K562 (cell line): ENCODE results near the gene COX5A. TPM values are rescaled to one million over a fixed set of nuclear protein-coding genes. Genes with fewer than 3 reads are reported as not detected.

Source experiments
- ATAC-seq: fragments of 200-7000 bp; cut with Tn5 transposase; 3 replicates; pipeline ENCODE4 v1.9.1; 2020; ENCODE audit warnings: moderate library complexity
- BruUV-seq: library from RNA; stranded (reverse); fragments of 400-500 nt; replicated peaks from 2 replicates; lab custom pipeline; 2021; lab: Mats Ljungman, UMichigan
- CTCF ChIA-PET: fragments of 300-600 bp; formaldehyde crosslinking; extraction: SDS; loops from one replicate; lab custom pipeline; 2021; ENCODE audit warnings: low intra/inter-chr PET ratio; lab: Yijun Ruan, JAX
- POLR2A ChIA-PET: fragments of 300-600, 350-650 bp; sonication (Branson Sonifier 250); formaldehyde crosslinking; extraction: SDS; loops from one replicate; lab custom pipeline; 2021; ENCODE audit warnings: antibody characterized with exemption, inconsistent platforms; lab: Yijun Ruan, JAX
- DNase-seq, 4 experiments: peaks; one replicate each; pipeline versions ENCODE4 v3.0.0 to v3.0.0-alpha.2; 2011 to 2018; ENCODE audit warnings: low spot score in 3 of 4, mixed read lengths in 3 of 4; ENCODE audit errors: extremely low read depth in 1 of 4
- FAIRE-seq: peaks from 2 replicates; lab custom pipeline; 2011; peaks lifted over from hg19 to GRCh38; lab: Jason Lieb, UNC
- H2AFZ ChIP-seq: 2 replicates; pipeline ENCODE4 v1.6.0; 2011; ENCODE audit warnings: low read depth, low read length, control low read depth, inconsistent platforms
- H3K27ac ChIP-seq: fragments of 200-600 bp; 3 replicates; pipeline ENCODE4 v1.8.0; 2011; ENCODE audit warnings: low read depth, mild to moderate bottlenecking, control low read depth, inconsistent platforms, low read length, moderate library complexity, mixed read lengths; ENCODE audit errors: extremely low read depth
- H3K27me3 ChIP-seq, 2 experiments: fragments of 300-600 bp in 1 of 2; 2 replicates in 1 of 2; 3 replicates in 1 of 2; pipeline versions ENCODE4 v1.6.0 to v1.8.0; 2011; ENCODE audit warnings: inconsistent platforms in 2 of 2, low read length in 2 of 2, mild to moderate bottlenecking in 1 of 2, mixed read lengths in 1 of 2, moderate library complexity in 1 of 2; ENCODE audit not compliant: control insufficient read depth in 2 of 2, insufficient read depth in 2 of 2
- H3K36me3 ChIP-seq: fragments of 300-600 bp; 3 replicates; pipeline ENCODE4 v1.8.0; 2011; ENCODE audit warnings: mild to moderate bottlenecking, low read length, inconsistent platforms; ENCODE audit not compliant: control insufficient read depth, insufficient read depth
- H3K4me1 ChIP-seq, 2 experiments: fragments of 200-600 bp in 1 of 2; replicated peaks in 1 of 2; 2 replicates in 1 of 2; 3 replicates in 1 of 2; pipeline versions ENCODE4 v1.5.1 to v1.8.0; 2011; ENCODE audit warnings: inconsistent platforms in 2 of 2, low read length in 2 of 2, mild to moderate bottlenecking in 1 of 2, mixed read lengths in 1 of 2, moderate library complexity in 1 of 2; ENCODE audit not compliant: control insufficient read depth in 2 of 2, insufficient read depth in 2 of 2
- H3K4me2 ChIP-seq: 2 replicates; pipeline ENCODE4 v1.6.1; 2011; ENCODE audit warnings: low read length, control low read depth, inconsistent platforms, mixed read lengths; ENCODE audit not compliant: insufficient read depth
- H3K4me3 ChIP-seq: fragments of 200-600 bp; sonication (generic), shearing (Covaris generic); 2 replicates; pipeline ENCODE4 v1.5.1; 2016; ENCODE audit warnings: control low read depth, inconsistent platforms
- H3K79me2 ChIP-seq: fragments of 200-600 bp; 3 replicates; pipeline ENCODE4 v1.8.0; 2011; ENCODE audit warnings: low read length, inconsistent platforms; ENCODE audit not compliant: control insufficient read depth, insufficient read depth
- H3K9ac ChIP-seq, 2 experiments: 2 replicates each; pipeline versions ENCODE4 v1.6.0 to v1.6.1; 2011; ENCODE audit warnings: low read depth in 2 of 2, low read length in 2 of 2, control low read depth in 1 of 2, inconsistent platforms in 1 of 2, mild to moderate bottlenecking in 1 of 2, mixed read lengths in 1 of 2; ENCODE audit not compliant: insufficient read depth in 1 of 2
- H3K9me1 ChIP-seq: one replicate; pipeline ENCODE4 v1.6.0; 2011; ENCODE audit warnings: inconsistent platforms, mild to moderate bottlenecking, low read length, moderate library complexity; ENCODE audit not compliant: control insufficient read depth, insufficient read depth
- H3K9me3 ChIP-seq: replicated peaks from 2 replicates; pipeline ENCODE4 v1.5.1; 2011; ENCODE audit warnings: low read depth, low read length, inconsistent platforms; ENCODE audit not compliant: control insufficient read depth, insufficient read depth
- H4K20me1 ChIP-seq: replicated peaks from 2 replicates; pipeline ENCODE4 v1.6.1; 2011; ENCODE audit warnings: low read length, inconsistent platforms, mixed read lengths; ENCODE audit not compliant: control insufficient read depth, insufficient read depth
- CREB3L1 ChIP-seq: fragments of 450-650 bp; IDR thresholded peaks from 2 replicates; pipeline ENCODE4 v1.6.1; 2014; ENCODE audit warnings: low read depth, mild to moderate bottlenecking, moderate library complexity, borderline replicate concordance
- MGA ChIP-seq: fragments of 450-650 bp; IDR thresholded peaks from 2 replicates; pipeline ENCODE4 v1.6.1; 2016; ENCODE audit warnings: mild to moderate bottlenecking, moderate library complexity
- TEAD1 ChIP-seq, 2 experiments: fragments of 450-650 bp in 1 of 2; sonication (generic) in 1 of 2; formaldehyde crosslinking; IDR thresholded peaks; 2 replicates each; pipeline versions ENCODE4 v1.4.0 to v1.8.0; 2020 to 2022; ENCODE audit warnings: mild to moderate bottlenecking in 2 of 2, missing genetic modification reagents in 1 of 2
- ZNF655 ChIP-seq: fragments of 250-450 bp; sonication (Bioruptor Pico); IDR thresholded peaks from 2 replicates; pipeline ENCODE4 v1.5.0; 2021
- WGBS: fragments of 100-300 bp; shearing (Covaris generic); methylation state at CpG from one replicate; pipeline ENCODE4 v1.1.6; 2016; ENCODE audit warnings: low coverage, mixed read lengths; ENCODE audit not compliant: insufficient coverage; ENCODE audit errors: missing lambda C conversion rate; 5-methylcytosine and 5-hydroxymethylcytosine counted together
- in situ Hi-C: fragments of 300-500 bp; cut with MboI; formaldehyde crosslinking; loops from 4 replicates; pipeline ENCODE4 v1.15.0; 2018; ENCODE audit warnings: inconsistent platforms, mixed read lengths
- intact Hi-C: fragments of 100-400 bp; cut with micrococcal nuclease; formaldehyde crosslinking; loops from 2 replicates; pipeline ENCODE4 v1.14.2; 2022
- polyA plus RNA-seq, 8 experiments: library from polyadenylated mRNA; depleted of rRNA in 4 of 8; stranded (reverse) in 5 of 8; unstranded in 3 of 8; fragments of >200 nt; fragmentation: Nextera tagmentation in 2 of 8; fragmentation: Illumina TruSeq in 1 of 8; extraction: Ambion mirVana in 2 of 8; extraction: Trizol in 1 of 8; gene quantifications; 2 replicates each; pipeline versions ENCODE4 v1.2.1 to v1.2.3, GENCODE V29; 2011 to 2014; ENCODE audit warnings: inconsistent platforms in 1 of 8, missing spikeins in 1 of 8
- total RNA-seq, 7 experiments: library from RNA; depleted of rRNA in 6 of 7; stranded (reverse); fragments of >200 nt in 6 of 7; fragmentation: Illumina TruSeq in 2 of 7; extraction: Trizol in 2 of 7; gene quantifications; 2 replicates each; pipeline versions ENCODE4 v1.2.1 to v1.2.3, GENCODE V29; 2011 to 2021; ENCODE audit warnings: low replicate concordance in 1 of 7

COX5A gene
- total and polyA plus RNA-seq, 9 of the 15 experiments (the other 6 are each of a cell fraction or from before 2014, with no cell fraction given) = 86.8 to 553 (median 371) TPM

GRCh38 chr15:74957476-74958035 lies 19.7 kb upstream of the COX5A start:
- CTCF ChIA-PET = no interaction called here
- Histone ChIP-seq H3K9me3 (no peaks in the 10 kb centered on the region), H4K20me1 (peaks cover 27% of the 10 kb centered on the region), H3K79me2 (peaks cover 7% of the 10 kb centered on the region; the same call in 1 of the 3 replicates), H3K4me1 (peaks cover 34 to 55% of the 10 kb centered on the region in 2 experiments), H3K4me3 (peak overlapping the region; percentile 52), H2AFZ (peak overlapping the region; percentile 93), H3K27me3 (peaks cover 28 to 39% of the 10 kb centered on the region in 2 experiments), H3K36me3 (no peaks in the 10 kb centered on the region), H3K9ac (peak overlapping the region; percentile 43 to 91; a peak in 3 of 4 replicates), H3K9me1 (peaks cover 4% of the 10 kb centered on the region), H3K27ac (no peak overlapping the region), H3K4me2 (peak overlapping the region; percentile 73)
- WGBS = 21% methylated on average over 27 of the region's 28 CpGs
- in situ Hi-C loops = no loop called here
- FAIRE-seq = no peak
- BruUV-seq = no TSS peak
- POLR2A ChIA-PET = interaction anchor here (0.5 to 1.6 kb wide), 4 partner anchors 8 to 694 kb away, joined by 3 to 5 read pairs (median 4); no protein-coding TSS in a partner anchor
- DNase-seq = no peak
- intact Hi-C loops = loop anchor here (10.0 kb wide), 2 partner anchors 247 to 583 kb away; partner anchors contain the start of gene C15orf39
- no peak for ATAC-seq
- peak; percentile 29; the same call in 1 of the 2 replicates for TF ChIP-seq CREB3L1
- TF ChIP-seq TEAD1 (CRISPR knock-in tag; IDR thresholded peaks at IDR 0.05) = 0 out of 4 replicates have a peak, but pooled peaks of 1 of the 2 experiments have one; percentile 36
- no peak for TF ChIP-seq ZNF655 (CRISPR knock-in tag)
- TF ChIP-seq MGA = peak; percentile 1; the same call in 1 of the 2 replicates
